GM12864 (cell line): Measurements from ENCODE around the gene ST3GAL3.
"Not testable (repeated sequence)": the region's sequence is repeated elsewhere in the genome, so short reads cannot be mapped to it uniquely, and the experiment has no call there.

Experiments
- DNase-seq: peaks from one replicate; pipeline ENCODE4 v3.0.0-alpha.2; 2011; ENCODE audit warnings: low read depth
- H3K4me3 ChIP-seq: 2 replicates; pipeline ENCODE4 v1.5.1; 2011; ENCODE audit warnings: mild to moderate bottlenecking, low read depth, low read length, control low read depth
- TF ChIP-seq, protein P1 (sequence below): IDR thresholded peaks from 2 replicates; pipeline ENCODE4 v1.5.1; 2011; ENCODE audit warnings: low read depth, mild to moderate bottlenecking, moderate library complexity, low read length, control low read depth, inconsistent platforms; ENCODE audit errors: missing control alignments

ST3GAL3 gene

DNA sequence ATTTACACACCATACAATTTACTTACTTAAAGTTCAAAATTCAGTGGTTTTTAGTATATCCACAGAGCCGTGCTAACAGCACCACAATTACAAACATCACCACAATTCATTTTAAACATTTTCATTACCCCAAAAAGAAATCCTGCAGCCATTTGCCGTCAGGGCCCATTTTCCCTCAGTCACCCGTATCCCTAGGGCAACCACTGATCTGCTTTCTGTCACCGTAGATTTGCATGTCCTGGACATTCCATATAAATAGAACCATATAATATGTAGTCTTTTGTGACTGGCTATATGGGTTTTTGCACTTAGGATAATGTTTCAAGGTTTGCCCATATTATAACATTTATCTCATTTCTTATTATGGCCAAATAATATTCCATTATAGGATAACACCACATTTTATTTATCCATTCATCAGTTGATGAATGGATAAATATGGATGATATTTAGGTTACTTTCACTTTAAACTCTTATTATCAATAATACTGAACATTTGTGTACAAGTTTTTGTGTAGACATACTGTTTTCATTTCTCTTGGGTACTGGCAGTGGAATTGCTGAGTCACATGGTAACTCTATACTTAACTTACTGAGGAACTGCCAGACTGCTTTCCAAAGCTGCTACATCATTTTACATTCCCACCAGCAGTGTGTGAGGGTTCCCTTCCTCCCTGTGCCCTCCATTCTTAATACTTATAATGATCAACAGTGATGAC, 68.9 kb downstream of the ST3GAL3 start:
- DNase-seq: no peak

GRCh38 chr1:43777916-43778315, 70.6 kb downstream of the ST3GAL3 start:
- not testable (repeated sequence) for DNase-seq, H3K4me3 ChIP-seq

More for the DNA sequence above, 68.9 kb downstream of the ST3GAL3 start:
- H3K4me3 ChIP-seq: no peak overlapping the region
- TF ChIP-seq, protein P1, sequence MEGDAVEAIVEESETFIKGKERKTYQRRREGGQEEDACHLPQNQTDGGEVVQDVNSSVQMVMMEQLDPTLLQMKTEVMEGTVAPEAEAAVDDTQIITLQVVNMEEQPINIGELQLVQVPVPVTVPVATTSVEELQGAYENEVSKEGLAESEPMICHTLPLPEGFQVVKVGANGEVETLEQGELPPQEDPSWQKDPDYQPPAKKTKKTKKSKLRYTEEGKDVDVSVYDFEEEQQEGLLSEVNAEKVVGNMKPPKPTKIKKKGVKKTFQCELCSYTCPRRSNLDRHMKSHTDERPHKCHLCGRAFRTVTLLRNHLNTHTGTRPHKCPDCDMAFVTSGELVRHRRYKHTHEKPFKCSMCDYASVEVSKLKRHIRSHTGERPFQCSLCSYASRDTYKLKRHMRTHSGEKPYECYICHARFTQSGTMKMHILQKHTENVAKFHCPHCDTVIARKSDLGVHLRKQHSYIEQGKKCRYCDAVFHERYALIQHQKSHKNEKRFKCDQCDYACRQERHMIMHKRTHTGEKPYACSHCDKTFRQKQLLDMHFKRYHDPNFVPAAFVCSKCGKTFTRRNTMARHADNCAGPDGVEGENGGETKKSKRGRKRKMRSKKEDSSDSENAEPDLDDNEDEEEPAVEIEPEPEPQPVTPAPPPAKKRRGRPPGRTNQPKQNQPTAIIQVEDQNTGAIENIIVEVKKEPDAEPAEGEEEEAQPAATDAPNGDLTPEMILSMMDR: no peak

DNA sequence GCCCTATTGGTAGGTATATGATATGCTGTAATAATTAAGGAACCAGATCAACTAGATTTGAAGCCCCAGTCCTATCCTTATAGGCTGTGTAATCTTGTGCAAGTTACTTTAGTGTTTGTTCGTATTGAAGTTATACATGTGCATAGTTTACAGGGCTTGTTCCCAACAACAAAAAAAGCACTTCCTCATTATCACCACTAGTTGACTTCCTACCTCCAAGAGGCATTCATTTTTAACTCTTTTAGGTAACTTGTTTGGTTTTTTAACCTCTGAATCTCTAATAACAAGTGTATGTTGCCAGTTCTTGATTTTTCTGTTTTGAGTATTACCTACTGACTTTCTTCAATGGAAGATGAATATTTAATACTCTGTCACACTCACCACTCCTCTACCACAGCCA, 71.9 kb downstream of the ST3GAL3 start:
- H3K4me3 ChIP-seq: no peak overlapping the region
- TF ChIP-seq, protein P1: peak; percentile 22
- DNase-seq: no peak

GRCh38 chr1:43779805-43780403, 72.6 kb downstream of the ST3GAL3 start:
- H3K4me3 ChIP-seq: no peak overlapping the region
- no peak for DNase-seq
- TF ChIP-seq, protein P1: no peak

GRCh38 chr1:43781574-43781973, 74.2 kb downstream of the ST3GAL3 start:
- DNase-seq: no peak
- no peak overlapping the region for H3K4me3 ChIP-seq
- TF ChIP-seq, protein P1: no peak

DNA sequence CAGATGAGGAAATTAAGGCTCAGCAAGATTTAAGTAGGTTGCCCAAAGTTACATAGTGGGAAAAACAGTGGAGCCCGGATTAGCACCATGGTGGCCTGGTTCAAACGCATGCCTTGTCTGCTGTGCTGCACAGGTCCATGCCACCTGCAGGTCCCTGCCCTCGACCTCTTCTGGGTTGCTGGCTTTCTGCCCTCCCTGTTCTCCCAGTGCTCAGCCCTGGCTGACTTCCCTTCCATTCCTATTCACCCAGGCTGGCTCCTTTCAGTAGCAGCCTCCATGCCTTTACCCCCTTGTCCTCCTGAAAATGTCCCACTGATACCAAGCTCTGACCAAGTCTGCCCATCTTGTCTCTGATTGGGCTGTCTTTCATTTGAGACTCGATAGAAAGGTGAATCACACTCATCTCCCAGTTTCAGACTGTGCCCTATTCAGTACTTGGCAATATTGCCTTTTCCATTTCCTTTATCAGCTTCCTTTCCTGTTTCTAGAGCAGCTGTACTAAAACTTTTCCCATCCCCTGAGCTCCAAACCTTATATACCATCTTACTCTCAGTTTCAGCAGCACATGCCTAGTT, 75.8 kb downstream of the ST3GAL3 start:
- DNase-seq: no peak
- no peak overlapping the region for H3K4me3 ChIP-seq
- TF ChIP-seq, protein P1: no peak

- DNase-seq: no peak
- TF ChIP-seq, protein P1: no peak
- H3K4me3 ChIP-seq: no peak overlapping the region
These were observed 76.4 kb downstream of the ST3GAL3 start for GRCh38 chr1:43783671-43784205.
